Adrenal gland (tissue), 12 donors: ENCODE data around the gene P2RY2. TPM values are rescaled to one million over a fixed set of nuclear protein-coding genes. Genes with fewer than 3 reads are reported as not detected.
A peak's percentile ranks its signal among the peaks of the same experiment; 100 is the strongest.

Experiments used
- DNase-seq, 7 donors: peaks; one replicate each; pipeline ENCODE4 v3.0.0-alpha.2; 2019 to 2020
- H3K27ac ChIP-seq, 5 donors: fragments of 200-600 bp; sonication (generic) in 4 of 5; 1 replicate in 3 of 5; 2 replicates in 2 of 5; pipeline versions ENCODE4 v1.5.1 to v1.8.0; 2016 to 2020; ENCODE audit warnings: mild to moderate bottlenecking in 1 of 5
- H3K27me3 ChIP-seq: fragments of 200-600 bp; 2 replicates; pipeline ENCODE4 v1.8.0; 2021
- H3K36me3 ChIP-seq, 2 donors: fragments of 200-600 bp; replicated peaks in 1 of 2; 1 replicate in 1 of 2; 2 replicates in 1 of 2; pipeline versions ENCODE4 v1.5.1 to v1.8.0; 2018 to 2022
- H3K4me1 ChIP-seq, 2 donors: fragments of 200-600 bp; replicated peaks in 1 of 2; 1 replicate in 1 of 2; 2 replicates in 1 of 2; pipeline versions ENCODE4 v1.5.1 to v1.8.0; 2018 to 2021
- H3K4me3 ChIP-seq, 4 donors: fragments of 200-600 bp; sonication (generic) in 3 of 4; one replicate each; pipeline ENCODE4 v1.5.1; 2016 to 2018
- H3K9me3 ChIP-seq, 3 donors: fragments of 200-600 bp; sonication (generic) in 1 of 3; replicated peaks in 1 of 3; 1 replicate in 2 of 3; 2 replicates in 1 of 3; pipeline versions ENCODE4 v1.5.1 to v1.8.0; 2016 to 2021
- POLR2A ChIP-seq, 2 donors: fragments of 450-650 bp; IDR thresholded peaks; one replicate each; pipeline ENCODE4 v1.6.1; 2017; ENCODE audit warnings: antibody characterized with exemption in 2 of 2, mild to moderate bottlenecking in 2 of 2, moderate library complexity in 1 of 2
- WGBS, 4 donors: extraction: QIAGEN DNeasy Blood & Tissue Kit in 2 of 4; methylation state at CpG; one replicate each; pipeline versions ENCODE4 v1.1.5 to v1.1.7; 2013 to 2017; 5-methylcytosine and 5-hydroxymethylcytosine counted together
- intact Hi-C, 2 donors: fragments of 100-400 bp; cut with DNase I; formaldehyde crosslinking; loops; one replicate each; pipeline versions ENCODE4 v1.14.1 to v1.15.0; 2022 to 2023
- polyA plus RNA-seq, 3 donors: library from polyadenylated mRNA; stranded (reverse); fragments of 200-250 nt in 2 of 3; fragments of 350-450 nt in 1 of 3; fragmentation: Illumina TruSeq in 1 of 3; extraction: RNeasy Lipid Tissue Mini Kit (QIAGEN cat#74804) in 1 of 3; gene quantifications; one replicate each; pipeline ENCODE4 v1.2.3, GENCODE V29; 2013 to 2014
- total RNA-seq, 9 donors: library from RNA; depleted of rRNA in 4 of 9; stranded (reverse); fragments of >200 nt in 4 of 9; fragments of 120-200 nt in 1 of 9; fragmentation: NEBNext Ultra II Directional in 1 of 9; extraction: Animal tissue kit (Norgen Biotek cat#: 25700) in 1 of 9; gene quantifications; one replicate each; pipeline versions ENCODE4 v1.1.0 to v1.2.4, GENCODE V29; 2013 to 2023
- TF ChIP-seq, protein P1 (sequence below), 6 experiments: fragments of 450-650 bp in 4 of 6; fragments of 200-600 bp in 2 of 6; sonication (generic) in 1 of 6; IDR thresholded peaks; 1 replicate in 5 of 6; 2 replicates in 1 of 6; pipeline versions ENCODE4 v1.5.1 to v1.8.0; 2016 to 2021; ENCODE audit warnings: antibody characterized with exemption in 6 of 6, mild to moderate bottlenecking in 2 of 6, moderate library complexity in 1 of 6
- donor health status: healthy with polysubstance abuse.
- donor health status: Bipolar disorder and iron deficiency.
- donor health status: DM: yes; HTN: yes; CAD: no.
- donor health status: DM: no; HTN: no; CAD: no.
- donor health status: DM: no; HTN: no; CAD: no.
- donor health status: DM: yes; HTN: yes; CAD: no.

Gene P2RY2
- total and polyA plus RNA-seq, 12 donors: 1.3 to 51.6 (median 7.6) TPM

DNA sequence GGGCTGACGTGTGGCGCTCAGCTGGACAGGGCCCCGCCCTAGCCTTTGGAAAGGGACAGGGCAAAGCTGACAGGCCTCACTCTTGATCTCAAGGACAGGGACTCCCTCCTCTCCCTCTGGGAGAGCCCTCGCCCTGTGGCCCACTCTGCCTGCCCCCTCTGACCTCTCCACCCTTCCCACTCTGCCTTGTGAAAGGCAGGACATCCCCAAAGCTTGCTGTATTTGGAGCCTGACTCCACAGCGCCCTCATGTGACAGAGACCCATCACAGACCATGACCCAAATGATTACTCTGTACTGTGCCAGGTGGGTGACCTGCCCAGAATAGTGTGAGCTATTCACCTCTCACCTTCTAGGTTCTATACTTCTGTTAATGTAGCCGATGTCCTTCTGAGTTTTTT lies 18.8 kb downstream of the P2RY2 start:
- peaks cover 4 to 10% of the 10 kb centered on the region in 2 donors for H3K4me1 ChIP-seq
- peak overlapping the region in 3 of 5 donors; percentile 1 to 94 (median 68) for H3K27ac ChIP-seq
- no peak overlapping the region for H3K4me3 ChIP-seq
- H3K27me3 ChIP-seq: no peaks in the 10 kb centered on the region
- H3K9me3 ChIP-seq: no peaks in the 10 kb centered on the region
- TF ChIP-seq, protein P1, sequence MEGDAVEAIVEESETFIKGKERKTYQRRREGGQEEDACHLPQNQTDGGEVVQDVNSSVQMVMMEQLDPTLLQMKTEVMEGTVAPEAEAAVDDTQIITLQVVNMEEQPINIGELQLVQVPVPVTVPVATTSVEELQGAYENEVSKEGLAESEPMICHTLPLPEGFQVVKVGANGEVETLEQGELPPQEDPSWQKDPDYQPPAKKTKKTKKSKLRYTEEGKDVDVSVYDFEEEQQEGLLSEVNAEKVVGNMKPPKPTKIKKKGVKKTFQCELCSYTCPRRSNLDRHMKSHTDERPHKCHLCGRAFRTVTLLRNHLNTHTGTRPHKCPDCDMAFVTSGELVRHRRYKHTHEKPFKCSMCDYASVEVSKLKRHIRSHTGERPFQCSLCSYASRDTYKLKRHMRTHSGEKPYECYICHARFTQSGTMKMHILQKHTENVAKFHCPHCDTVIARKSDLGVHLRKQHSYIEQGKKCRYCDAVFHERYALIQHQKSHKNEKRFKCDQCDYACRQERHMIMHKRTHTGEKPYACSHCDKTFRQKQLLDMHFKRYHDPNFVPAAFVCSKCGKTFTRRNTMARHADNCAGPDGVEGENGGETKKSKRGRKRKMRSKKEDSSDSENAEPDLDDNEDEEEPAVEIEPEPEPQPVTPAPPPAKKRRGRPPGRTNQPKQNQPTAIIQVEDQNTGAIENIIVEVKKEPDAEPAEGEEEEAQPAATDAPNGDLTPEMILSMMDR (IDR thresholded peaks at IDR 0.05): peak in 5 of 6 experiments; percentile 22 to 69 (median 55)
- no peak for TF ChIP-seq POLR2A (IDR thresholded peaks at IDR 0.05)
- peak; percentile 36 to 81 (median 60) for DNase-seq
- no peaks in the 10 kb centered on the region for H3K36me3 ChIP-seq
- intact Hi-C loops: no loop called here
- 62 to 89% (median 67%) methylated on average over 5 to 6 of the region's 6 CpGs for WGBS, 4 donors

DNA sequence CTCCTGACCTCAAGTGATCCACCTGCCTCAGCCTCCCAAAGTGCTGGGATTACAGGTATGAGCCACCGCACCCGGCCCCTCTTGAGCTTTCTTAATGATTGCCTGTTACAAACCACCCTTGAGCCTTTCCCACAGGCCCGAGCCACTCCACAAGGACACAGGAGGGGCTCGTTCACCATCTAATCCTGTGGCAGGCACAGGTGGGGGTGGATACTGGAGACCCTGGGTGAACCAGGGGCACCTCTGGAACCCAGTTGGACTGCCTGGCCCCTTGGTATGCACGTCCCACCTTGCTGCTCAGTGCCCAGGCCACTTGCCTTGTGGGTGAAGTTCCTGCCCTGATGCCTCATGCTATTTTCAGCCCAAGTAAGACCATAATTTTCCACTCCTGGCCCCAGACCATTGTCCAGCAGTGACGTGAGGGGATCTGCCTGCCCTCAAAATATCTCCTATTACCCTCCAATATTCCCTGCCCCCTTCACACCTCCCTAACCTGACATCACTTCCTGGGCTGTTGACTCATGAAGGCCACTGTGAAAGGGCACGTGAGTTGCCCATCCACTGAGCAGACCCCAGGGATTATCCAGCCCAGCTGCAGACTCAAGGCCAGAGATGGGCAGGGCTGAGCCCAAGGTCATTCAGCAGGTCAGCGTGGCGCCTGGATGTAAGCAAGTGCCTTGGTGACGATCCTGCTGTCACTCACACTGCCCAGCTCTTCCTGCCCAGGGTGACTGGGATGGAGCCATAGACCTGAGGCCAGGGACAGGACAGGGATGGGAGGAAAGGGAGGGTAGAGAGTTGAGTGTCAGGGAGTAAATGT lies 19.6 kb downstream of the P2RY2 start:
- Histone ChIP-seq H3K36me3 (no peaks in the 10 kb centered on the region), H3K4me1 (peaks cover 4 to 15% of the 10 kb centered on the region in 2 donors), H3K27ac (peak overlapping the region in 3 of 5 donors; percentile 64 to 94 (median 68)), H3K4me3 (no peak overlapping the region), H3K27me3 (no peaks in the 10 kb centered on the region), H3K9me3 (no peaks in the 10 kb centered on the region)
- WGBS, 4 donors: 66 to 72% (median 67%) methylated on average over 8 to 10 of the region's 10 CpGs
- TF ChIP-seq POLR2A (IDR thresholded peaks at IDR 0.05): no peak
- TF ChIP-seq, protein P1 (IDR thresholded peaks at IDR 0.05): no peak
- intact Hi-C loops: no loop called here
- peak in 6 of 7 donors; percentile 80 to 90 (median 89) for DNase-seq

DNA sequence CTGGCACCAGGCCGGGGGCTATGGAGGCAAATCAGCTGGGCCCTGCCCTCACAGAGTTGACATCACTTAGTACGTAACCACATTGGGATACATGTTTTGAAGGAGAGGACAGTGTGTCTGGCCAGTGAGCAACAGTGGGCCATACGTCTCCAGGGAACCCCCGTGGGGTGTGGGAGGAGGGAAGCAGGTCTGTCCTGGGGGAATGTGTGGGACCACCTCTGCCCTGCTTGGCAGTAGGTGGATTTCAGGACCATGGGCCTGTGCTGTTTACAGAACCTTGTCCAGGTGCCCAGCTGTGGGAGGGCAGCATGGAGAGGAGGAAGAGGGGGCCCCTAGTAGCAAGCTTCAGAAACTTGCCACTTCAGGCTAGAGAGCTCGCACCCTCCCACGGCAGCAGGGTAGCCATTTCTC lies 21.0 kb downstream of the P2RY2 start:
- Histone ChIP-seq H3K36me3 (no peaks in the 10 kb centered on the region), H3K27ac (peak overlapping the region in 1 of 5 donors; percentile 67), H3K27me3 (no peaks in the 10 kb centered on the region), H3K9me3 (no peaks in the 10 kb centered on the region), H3K4me3 (no peak overlapping the region), H3K4me1 (peaks cover 4 to 17% of the 10 kb centered on the region in 2 donors)
- no peak for TF ChIP-seq POLR2A (IDR thresholded peaks at IDR 0.05)
- TF ChIP-seq, protein P1 (IDR thresholded peaks at IDR 0.05): no peak
- DNase-seq: peak in 2 of 7 donors; percentile 11 to 12
- 85 to 95% (median 90%) methylated on average over 3 to 6 of the region's 6 CpGs for WGBS, 4 donors
- intact Hi-C loops: no loop called here

DNA sequence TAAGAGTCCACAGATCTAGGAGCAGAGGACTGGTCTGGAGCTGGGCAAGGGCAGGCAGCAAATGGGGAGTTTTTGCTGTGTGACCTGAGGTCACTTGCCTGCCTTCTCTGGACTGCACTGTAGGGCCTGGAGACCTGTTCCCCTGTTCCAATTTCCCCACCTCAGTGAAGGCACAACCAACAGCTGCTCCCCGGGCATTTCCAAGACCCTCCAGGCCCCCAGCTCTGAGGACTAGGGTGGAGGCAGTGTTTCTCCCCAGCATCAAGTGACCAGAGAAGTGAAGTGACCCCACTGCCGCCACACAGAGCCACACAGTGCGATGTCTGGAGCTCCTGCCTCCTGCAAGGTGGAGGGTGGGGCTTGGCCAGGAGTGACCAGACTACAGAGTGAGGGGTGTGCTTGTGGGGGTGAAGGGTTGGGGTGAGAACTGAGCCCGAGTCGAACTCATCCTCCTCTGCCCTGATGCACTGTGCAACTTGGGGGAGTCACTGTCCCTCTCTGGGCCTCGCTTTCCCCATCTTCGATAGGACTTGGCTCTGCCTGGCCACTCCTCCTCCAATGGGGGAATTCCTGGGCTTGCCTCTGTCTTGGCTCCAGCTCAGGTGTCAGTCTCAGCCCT lies 21.6 kb downstream of the P2RY2 start:
- intact Hi-C loops: loop anchor here (5.0 kb wide), 2 partner anchors 52 to 407 kb away; no protein-coding TSS in a partner anchor
- Histone ChIP-seq H3K4me1 (peaks cover 5 to 17% of the 10 kb centered on the region in 2 donors), H3K36me3 (no peaks in the 10 kb centered on the region), H3K9me3 (no peaks in the 10 kb centered on the region), H3K27ac (peak overlapping the region in 2 of 5 donors; percentile 34 to 67), H3K4me3 (no peak overlapping the region), H3K27me3 (no peaks in the 10 kb centered on the region)
- TF ChIP-seq, protein P1 (IDR thresholded peaks at IDR 0.05): no peak
- no peak for TF ChIP-seq POLR2A (IDR thresholded peaks at IDR 0.05)
- WGBS, 4 donors: 64 to 90% (median 83%) methylated on average over 2 to 7 of the region's 7 CpGs
- no peak for DNase-seq
